Epithelial cell of proximal tubule (primary cell): ENCODE results near the gene ELL3. TPM values are rescaled to one million over a fixed set of nuclear protein-coding genes. Genes with fewer than 3 reads are reported as not detected.
"Not testable (repeated sequence)": the region's sequence is repeated elsewhere in the genome, so short reads cannot be mapped to it uniquely, and the experiment has no call there.

Experiments used
- DNase-seq: peaks from one replicate; pipeline ENCODE4 v3.0.0-alpha.2; 2011; ENCODE audit warnings: low read depth
- H3K4me3 ChIP-seq: 2 replicates; pipeline ENCODE4 v1.5.1; 2011; ENCODE audit warnings: low read depth, mild to moderate bottlenecking, low read length
- CTCF ChIP-seq: conservative IDR thresholded peaks from 2 replicates; pipeline ENCODE4 v1.5.1; 2012; ENCODE audit warnings: low read depth, mild to moderate bottlenecking, low read length
- total RNA-seq: library from RNA; depleted of rRNA; stranded (reverse); fragments of >200 nt; gene quantifications from 2 replicates; pipeline ENCODE4 v1.2.3, GENCODE V29; 2015

The ELL3 gene
- total RNA-seq, 1 donor from 2014 or later: 5.1 TPM

DNA sequence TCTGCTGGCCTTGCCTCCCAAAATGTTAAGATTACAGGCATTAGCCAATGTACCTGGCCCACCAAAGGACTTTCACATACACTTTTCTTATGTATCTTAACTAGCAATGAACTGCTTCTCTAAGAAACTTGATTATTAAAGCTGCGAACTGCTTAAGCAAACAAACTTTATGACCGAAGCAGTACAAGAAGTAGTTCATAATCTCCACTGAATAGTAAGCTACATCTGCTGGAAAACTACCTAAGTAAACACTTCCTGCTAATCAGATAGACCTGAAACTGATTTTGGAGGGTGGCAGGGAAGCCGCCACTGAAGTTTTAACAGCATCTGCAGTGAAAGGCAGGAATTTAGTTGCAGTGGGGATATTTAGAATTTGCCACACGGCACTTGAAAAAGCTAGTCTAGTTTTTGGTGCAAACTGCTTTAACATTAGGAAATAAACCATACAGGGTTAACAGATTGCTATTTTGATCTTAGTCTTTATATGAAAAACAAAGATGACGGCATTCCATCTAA lies 31.7 kb upstream of the ELL3 start:
- H3K4me3 ChIP-seq: no peak overlapping the region
- no peak for TF ChIP-seq CTCF
- no peak for DNase-seq

GRCh38 chr15:43802676-43803075 lies 25.9 kb upstream of the ELL3 start:
- not testable (repeated sequence) for H3K4me3 ChIP-seq, DNase-seq

- no peak for DNase-seq
- H3K4me3 ChIP-seq: peak within 1 kb of the TSS; percentile 70
- TF ChIP-seq CTCF: no peak
These were observed 23.7 kb upstream of the ELL3 start, which contains the start of gene HYPK for GRCh38 chr15:43800286-43801141. TSS of gene HYPK (plus strand) at chr15:43800599. CDS start at chr15:43800623, 24 bp downstream.

GRCh38 chr15:43799945-43800285 lies 23.1 kb upstream of the ELL3 start, which contains the start of gene SERINC4:
TSS of gene SERINC4 (minus strand) at chr15:43800220. CDS start at chr15:43799986, 234 bp downstream.
- H3K4me3 ChIP-seq: peak within 1 kb of the TSS; percentile 70
- no peak for TF ChIP-seq CTCF
- DNase-seq: no peak

DNA sequence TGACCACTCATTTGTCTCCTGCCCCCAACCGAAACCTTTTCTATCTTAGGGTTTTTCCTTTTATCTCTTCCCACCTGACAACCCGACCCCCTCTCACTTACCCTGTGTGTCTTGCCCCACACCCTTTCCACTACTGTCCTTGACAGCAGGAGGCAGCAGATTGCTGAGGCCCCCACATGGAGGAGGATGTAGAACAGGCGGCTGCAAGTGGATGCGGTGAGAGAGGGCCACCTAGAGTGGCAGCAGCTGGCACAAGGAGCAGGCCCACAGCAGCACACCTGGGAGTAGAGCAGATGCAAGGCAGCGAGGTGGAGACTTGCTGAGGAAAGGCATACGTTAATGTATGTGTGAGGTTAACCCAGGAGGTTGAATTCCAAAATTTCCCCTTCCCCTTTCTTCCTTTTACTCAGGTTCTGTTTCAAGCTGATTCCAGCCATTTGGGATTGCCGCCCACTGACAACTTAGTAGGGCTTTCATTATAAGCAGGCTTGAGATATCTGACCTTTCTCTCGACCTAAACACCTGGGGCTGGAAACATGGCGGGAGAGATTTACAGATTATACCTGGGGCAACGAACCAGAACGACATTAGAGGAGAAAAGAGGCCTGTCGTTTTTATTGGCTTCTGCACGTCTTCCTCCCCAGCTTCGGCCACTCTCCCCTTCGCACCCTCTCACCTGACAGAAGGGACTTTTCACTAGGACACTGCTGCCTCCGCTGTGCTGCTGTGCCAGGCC lies 22.6 kb upstream of the ELL3 start:
- H3K4me3 ChIP-seq: no peak overlapping the region
- TF ChIP-seq CTCF: no peak
- DNase-seq: no peak

- no peak overlapping the region for H3K4me3 ChIP-seq
- no peak for DNase-seq
- no peak for TF ChIP-seq CTCF
These were observed 19.8 kb upstream of the ELL3 start for GRCh38 chr15:43796566-43796965.

DNA sequence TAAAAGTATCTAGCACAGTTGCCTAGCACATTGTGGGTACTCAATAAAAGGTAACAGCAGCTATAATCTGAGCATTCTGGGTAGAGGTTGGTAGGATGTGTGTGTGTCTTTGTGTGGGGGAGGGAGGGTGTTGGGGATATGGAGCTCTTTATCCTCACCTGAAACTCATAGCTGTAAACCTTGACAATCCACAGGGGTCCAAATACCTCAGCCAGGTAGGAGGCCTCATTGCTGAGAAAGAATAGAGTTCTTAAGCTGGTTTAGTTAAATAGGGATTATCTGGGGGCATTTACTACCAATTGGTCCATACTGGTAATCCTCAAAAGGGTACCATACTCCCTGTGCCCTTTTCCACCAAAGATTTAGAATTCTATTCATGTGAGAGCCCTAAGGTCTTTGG lies 19.2 kb upstream of the ELL3 start:
- no peak overlapping the region for H3K4me3 ChIP-seq
- DNase-seq: no peak
- TF ChIP-seq CTCF: no peak
